H1 (cell line): Measurements from ENCODE around the gene LAMC3.

Experiments used
- BRCA1 ChIP-seq: IDR thresholded peaks from 2 replicates; pipeline ENCODE4 v1.6.1; 2012; ENCODE audit warnings: low read depth, low read length, improper control_type of control experiment
- CTCF ChIP-seq, 3 experiments: IDR thresholded peaks; 1 replicate in 2 of 3; 2 replicates in 1 of 3; pipeline versions ENCODE4 v1.5.1 to v1.6.1; 2011; ENCODE audit warnings: low read length in 3 of 3, mild to moderate bottlenecking in 3 of 3, inconsistent platforms in 2 of 3, low read depth in 1 of 3, moderate library complexity in 1 of 3; ENCODE audit not compliant: insufficient read depth in 1 of 3; ENCODE audit errors: control extremely low read depth in 1 of 3
- EGR1 ChIP-seq: IDR thresholded peaks from 2 replicates; pipeline ENCODE4 v1.6.1; 2011; ENCODE audit warnings: low read depth, low read length, borderline replicate concordance
- EP300 ChIP-seq, 2 experiments: IDR thresholded peaks; 1 replicate in 1 of 2; 2 replicates in 1 of 2; pipeline ENCODE4 v1.6.1; 2011 to 2012; ENCODE audit warnings: low read depth in 2 of 2, low read length in 2 of 2, mild to moderate bottlenecking in 2 of 2, borderline replicate concordance in 1 of 2, inconsistent platforms in 1 of 2, moderate library complexity in 1 of 2
- EZH2 ChIP-seq: fragments of 200-600 bp; sonication (generic); IDR thresholded peaks from 2 replicates; pipeline ENCODE4 v1.7.1; 2012; ENCODE audit warnings: low read depth, mild to moderate bottlenecking, moderate library complexity, low read length, inconsistent platforms; ENCODE audit not compliant: severe bottlenecking
- JUND ChIP-seq: IDR thresholded peaks from 2 replicates; pipeline ENCODE4 v1.6.1; 2011; ENCODE audit warnings: mild to moderate bottlenecking, improper control_type of control experiment, low read length
- POLR2AphosphoS5 ChIP-seq: IDR thresholded peaks from 2 replicates; pipeline ENCODE4 v1.6.1; 2011; ENCODE audit warnings: low read depth, low read length
- SIN3A ChIP-seq, 2 experiments: IDR thresholded peaks in 1 of 2; conservative IDR thresholded peaks in 1 of 2; 2 replicates each; pipeline ENCODE4 v1.6.1; 2011 to 2012; ENCODE audit warnings: low read length in 2 of 2, improper control_type of control experiment in 1 of 2, low read depth in 1 of 2, mild to moderate bottlenecking in 1 of 2
- TAF1 ChIP-seq: IDR thresholded peaks from 2 replicates; pipeline ENCODE4 v1.6.1; 2011; ENCODE audit warnings: mild to moderate bottlenecking, low read depth, low read length

- no peak for TF ChIP-seq TAF1
- TF ChIP-seq JUND, result no peak
- no peak for TF ChIP-seq EZH2
- TF ChIP-seq CTCF (IDR thresholded peaks at IDR 0.05; ENCODE audit: control extremely low read depth in 1 of 3, insufficient read depth in 1 of 3, low read depth in 1 of 3, low read length in 3 of 3), result no peak
- TF ChIP-seq BRCA1, result no peak
- no peak for TF ChIP-seq SIN3A (conservative IDR thresholded peaks at IDR 0.05 in 1 of 2, IDR thresholded peaks at IDR 0.05 in 1 of 2; ENCODE audit: low read depth in 1 of 2, low read length in 2 of 2)
- no peak for TF ChIP-seq POLR2AphosphoS5
- no peak for TF ChIP-seq EGR1
- TF ChIP-seq EP300 (IDR thresholded peaks at IDR 0.05; ENCODE audit: borderline replicate concordance in 1 of 2, low read depth in 2 of 2, low read length in 2 of 2), result no peak
These were observed 86.8 kb downstream of the LAMC3 start for GRCh38 chr9:131095666-131096268.
